Calu3 (cell line): ENCODE measurements around the gene RBM43. TPM values are rescaled to one million over a fixed set of nuclear protein-coding genes. Genes with fewer than 3 reads are reported as not detected.

ENCODE experiments used
- BruUV-seq: library from RNA; stranded (reverse); fragments of 400-500 nt; replicated peaks from 2 replicates; lab custom pipeline; 2021; lab: Mats Ljungman, UMichigan
- CTCF ChIA-PET: fragments of 300-600 bp; sonication (Branson Sonifier 250); formaldehyde crosslinking; loops from one replicate; lab custom pipeline; 2022; ENCODE audit warnings: antibody characterized with exemption; lab: Charles Lee
- DNase-seq: peaks from one replicate; pipeline ENCODE4 v3.0.0; 2022
- H3K27ac Mint-ChIP-seq: one replicate; pipeline ENCODE4 v1.8.0; 2022; ENCODE audit warnings: mixed read lengths; ENCODE audit not compliant: unreplicated experiment
- H3K27me3 Mint-ChIP-seq: one replicate; pipeline ENCODE4 v1.8.0; 2022; ENCODE audit warnings: mixed read lengths; ENCODE audit not compliant: unreplicated experiment
- H3K36me3 Mint-ChIP-seq: one replicate; pipeline ENCODE4 v1.8.0; 2022; ENCODE audit warnings: mild to moderate bottlenecking, moderate library complexity, mixed read lengths; ENCODE audit not compliant: insufficient read depth, unreplicated experiment
- H3K4me1 Mint-ChIP-seq: one replicate; pipeline ENCODE4 v1.8.0; 2022; ENCODE audit warnings: mild to moderate bottlenecking, low read depth, mixed read lengths; ENCODE audit not compliant: unreplicated experiment
- H3K4me3 Mint-ChIP-seq: one replicate; pipeline ENCODE4 v1.8.0; 2022; ENCODE audit warnings: mild to moderate bottlenecking, low read depth, moderate library complexity, mixed read lengths; ENCODE audit not compliant: unreplicated experiment
- H3K9me3 Mint-ChIP-seq: one replicate; pipeline ENCODE4 v1.8.0; 2022; ENCODE audit warnings: low read depth, mixed read lengths; ENCODE audit not compliant: unreplicated experiment
- intact Hi-C: fragments of 100-400 bp; cut with micrococcal nuclease; formaldehyde crosslinking; loops from one replicate; pipeline ENCODE4 v1.10.0; 2022; ENCODE audit not compliant: unreplicated experiment
- total RNA-seq: library from RNA; stranded (reverse); gene quantifications from 2 replicates; pipeline ENCODE4 v1.2.3, GENCODE V29; 2022
- TF ChIP-seq, protein P1 (sequence below): fragments of 200-600 bp; IDR thresholded peaks from one replicate; pipeline ENCODE4 v1.8.0; 2022; ENCODE audit warnings: antibody characterized with exemption; ENCODE audit not compliant: unreplicated experiment

RBM43 gene
- total RNA-seq, 1 experiment from 2014 or later: 5.2 TPM

DNA sequence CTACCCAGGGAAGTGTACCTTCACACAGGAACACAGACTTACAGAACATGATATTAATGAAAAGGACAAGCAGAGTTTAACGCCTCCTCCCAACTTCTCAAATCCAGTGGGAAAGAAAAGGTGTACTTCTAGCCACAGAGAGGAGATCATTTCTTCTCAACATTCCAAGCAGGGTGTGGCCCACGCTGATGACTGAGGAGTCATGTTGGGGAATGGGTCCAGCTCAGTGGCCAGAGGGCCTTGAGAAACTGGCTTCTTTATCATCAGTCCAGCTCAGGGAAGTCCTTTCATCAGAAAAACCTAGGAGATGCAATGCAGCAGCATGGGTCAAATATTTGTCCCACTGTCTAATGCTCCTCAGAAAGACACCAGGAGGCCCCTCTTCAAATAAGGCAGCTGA lies 63.0 kb downstream of the RBM43 start:
- H3K27me3 Mint-ChIP-seq: peaks cover 15% of the 10 kb centered on the region
- no peak overlapping the region for H3K4me3 Mint-ChIP-seq
- no peak overlapping the region for H3K27ac Mint-ChIP-seq
- no peaks in the 10 kb centered on the region for H3K36me3 Mint-ChIP-seq
- CTCF ChIA-PET: no interaction called here
- H3K4me1 Mint-ChIP-seq: no peaks in the 10 kb centered on the region
- TF ChIP-seq, protein P1, sequence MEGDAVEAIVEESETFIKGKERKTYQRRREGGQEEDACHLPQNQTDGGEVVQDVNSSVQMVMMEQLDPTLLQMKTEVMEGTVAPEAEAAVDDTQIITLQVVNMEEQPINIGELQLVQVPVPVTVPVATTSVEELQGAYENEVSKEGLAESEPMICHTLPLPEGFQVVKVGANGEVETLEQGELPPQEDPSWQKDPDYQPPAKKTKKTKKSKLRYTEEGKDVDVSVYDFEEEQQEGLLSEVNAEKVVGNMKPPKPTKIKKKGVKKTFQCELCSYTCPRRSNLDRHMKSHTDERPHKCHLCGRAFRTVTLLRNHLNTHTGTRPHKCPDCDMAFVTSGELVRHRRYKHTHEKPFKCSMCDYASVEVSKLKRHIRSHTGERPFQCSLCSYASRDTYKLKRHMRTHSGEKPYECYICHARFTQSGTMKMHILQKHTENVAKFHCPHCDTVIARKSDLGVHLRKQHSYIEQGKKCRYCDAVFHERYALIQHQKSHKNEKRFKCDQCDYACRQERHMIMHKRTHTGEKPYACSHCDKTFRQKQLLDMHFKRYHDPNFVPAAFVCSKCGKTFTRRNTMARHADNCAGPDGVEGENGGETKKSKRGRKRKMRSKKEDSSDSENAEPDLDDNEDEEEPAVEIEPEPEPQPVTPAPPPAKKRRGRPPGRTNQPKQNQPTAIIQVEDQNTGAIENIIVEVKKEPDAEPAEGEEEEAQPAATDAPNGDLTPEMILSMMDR: no peak
- intact Hi-C loops: no loop called here
- H3K9me3 Mint-ChIP-seq: no peaks in the 10 kb centered on the region
- no TSS peak for BruUV-seq
- no peak for DNase-seq

Other genes with a start within 250 kb of the RBM43 start
- 30.1 and 41.3 TPM in 2 replicates for gene NMI, start 27.8 kb upstream of the RBM43 start, total RNA-seq
- 1.7 and 2.7 TPM in 2 replicates for gene TNFAIP6, start 95.7 kb upstream of the RBM43 start, total RNA-seq
- 75.7 and 78.1 TPM in 2 replicates for gene RIF1, start 148.0 kb upstream of the RBM43 start, total RNA-seq